Temporal lobe (tissue), 2 donors: Measurements from ENCODE around the gene CST8. TPM values are rescaled to one million over a fixed set of nuclear protein-coding genes. Genes with fewer than 3 reads are reported as not detected.

Experiments
- small RNA-seq: library from RNA; depleted of rRNA; stranded (forward); fragments of <200 nt; gene quantifications from one replicate; pipeline ENCODE3, GENCODE V24; 2014; ENCODE audit warnings: low replicate concordance
- total RNA-seq: library from RNA; depleted of rRNA; stranded (reverse); fragments of >200 nt; gene quantifications from one replicate; pipeline ENCODE4 v1.2.3, GENCODE V29; 2014

The CST8 gene
- total RNA-seq, 1 donor from 2014 or later = not detected

Small RNA genes within 50 kb of the gene (small RNA-seq; reads per million reads assigned to genes)
- gene RF00019 = not detected

Other genes starting within 250 kb of the CST8 start
- 10.1 TPM for gene NXT1, start 140.3 kb upstream of the CST8 start, total RNA-seq
- gene GZF1, start 128.9 kb upstream of the CST8 start, total RNA-seq = 20.7 TPM
- 63.7 TPM for gene NAPB, start 69.6 kb upstream of the CST8 start, total RNA-seq
- gene CSTL1, start 51.4 kb upstream of the CST8 start, total RNA-seq = not detected
- gene CST11, start 38.2 kb upstream of the CST8 start, total RNA-seq = not detected
- gene CST9L, start 77.4 kb downstream of the CST8 start, total RNA-seq = not detected
- gene CST9, start 114.8 kb downstream of the CST8 start, total RNA-seq = not detected
- gene CST3, start 146.8 kb downstream of the CST8 start, total RNA-seq = 87.5 TPM
- gene CST4, start 197.9 kb downstream of the CST8 start, total RNA-seq = not detected